ENCODE results near the gene CDKL2. TPM values are rescaled to one million over a fixed set of nuclear protein-coding genes. Genes with fewer than 3 reads are reported as not detected.

Gene CDKL2
- total and polyA plus RNA-seq, 9 of the 15 experiments (the other 6 are each of a cell fraction or from before 2014, with no cell fraction given) = 0.01 to 0.16 TPM; not detected in 7

DNA sequence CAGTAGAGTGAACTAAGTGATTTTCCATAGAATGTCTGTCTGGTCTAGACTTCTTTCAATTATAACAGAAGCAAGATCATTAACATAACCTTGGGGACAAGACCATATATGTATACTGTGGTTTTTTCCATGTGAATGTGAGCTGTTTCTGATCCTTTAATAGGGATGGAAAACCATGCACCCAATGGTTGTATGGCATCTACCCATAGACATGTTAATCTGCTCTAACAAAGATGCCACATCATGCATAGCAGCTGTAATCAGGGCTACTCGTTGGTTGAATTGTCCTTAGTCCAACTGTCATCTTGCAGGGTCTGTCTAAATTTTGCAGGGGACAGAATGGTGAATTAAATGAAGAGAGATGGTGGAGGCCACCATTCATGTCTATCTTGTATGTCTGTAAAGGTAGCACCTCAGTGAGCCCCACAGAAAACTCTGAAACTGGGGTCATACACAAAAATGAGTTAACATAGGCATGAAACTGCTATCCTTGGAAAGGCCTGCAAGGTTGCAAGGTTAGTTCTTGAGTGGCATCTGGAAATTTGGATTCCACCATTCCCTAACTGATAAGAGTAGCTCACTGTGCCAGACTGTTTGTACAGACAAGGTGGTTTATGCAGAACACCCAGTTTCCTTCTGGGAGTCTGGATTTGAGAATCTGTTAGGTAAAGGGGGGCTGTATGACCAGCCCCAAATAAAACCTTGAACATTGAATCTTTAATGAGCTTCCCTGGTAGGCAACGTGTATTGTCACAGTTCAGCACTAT is 99.6 kb downstream of the CDKL2 start:
- BruUV-seq (replicated peaks) = no TSS peak
- POLR2A ChIA-PET = interaction anchor here (0.7 to 0.8 kb wide), 2 partner anchors 15 to 564 kb away, joined by 3 read pairs; no protein-coding TSS in a partner anchor
- CTCF ChIA-PET (ENCODE audit: low intra/inter-chr PET ratio) = no interaction called here
- no peak overlapping the region for H3K4me2 ChIP-seq (ENCODE audit: insufficient read depth, low read length)
- H4K20me1 ChIP-seq (replicated peaks; ENCODE audit: control insufficient read depth, insufficient read depth, low read length) = no peaks in the 10 kb centered on the region
- H3K27ac ChIP-seq (ENCODE audit: extremely low read depth, low read depth, low read length) = no peak overlapping the region
- peaks cover 53% of the 10 kb centered on the region for H3K36me3 ChIP-seq (ENCODE audit: control insufficient read depth, insufficient read depth, low read length)
- ATAC-seq = no peak
- no peaks in the 10 kb centered on the region for H3K27me3 ChIP-seq (ENCODE audit: control insufficient read depth in 2 of 2, insufficient read depth in 2 of 2, low read length in 2 of 2)
- FAIRE-seq = no peak
- H3K4me1 ChIP-seq (replicated peaks in 1 of 2; ENCODE audit: control insufficient read depth in 2 of 2, insufficient read depth in 2 of 2, low read length in 2 of 2) = no peaks in the 10 kb centered on the region
- no peaks in the 10 kb centered on the region for H3K79me2 ChIP-seq (ENCODE audit: control insufficient read depth, insufficient read depth, low read length)
- 70% methylated on average over 2 of the region's 2 CpGs for WGBS (ENCODE audit: insufficient coverage, low coverage, missing lambda C conversion rate)
- no peak overlapping the region for H3K4me3 ChIP-seq
- H3K9ac ChIP-seq (ENCODE audit: insufficient read depth in 1 of 2, low read depth in 2 of 2, low read length in 2 of 2) = no peak overlapping the region
- no peak overlapping the region for H2AFZ ChIP-seq (ENCODE audit: low read depth, low read length)
- no peak for DNase-seq (ENCODE audit: extremely low read depth in 1 of 4, low spot score in 3 of 4)
- H3K9me1 ChIP-seq (ENCODE audit: control insufficient read depth, insufficient read depth, low read length) = no peaks in the 10 kb centered on the region
- in situ Hi-C loops (cut with MboI) = no loop called here
- intact Hi-C loops (cut with micrococcal nuclease) = no loop called here
- peaks cover 5% of the 10 kb centered on the region for H3K9me3 ChIP-seq (replicated peaks; ENCODE audit: control insufficient read depth, insufficient read depth, low read depth, low read length)
- TF ChIP-seq NFE2 (IDR thresholded peaks at IDR 0.05; ENCODE audit: low read depth) = no peak
- TF ChIP-seq EHMT2 (IDR thresholded peaks at IDR 0.05) = no peak
- no peak for TF ChIP-seq PRPF4 (IDR thresholded peaks at IDR 0.05; ENCODE audit: insufficient read depth, low read depth, low read length, poor library complexity, severe bottlenecking)
- TF ChIP-seq ZFX (CRISPR knock-in tag; IDR thresholded peaks at IDR 0.05) = no peak
- TF ChIP-seq KDM4B (IDR thresholded peaks at IDR 0.05; ENCODE audit: borderline replicate concordance in 2 of 2, low read depth in 1 of 2) = no peak
- no peak for TF ChIP-seq TGIF2 (CRISPR knock-in tag; IDR thresholded peaks at IDR 0.05)
- no peak for TF ChIP-seq FOXA1 (IDR thresholded peaks at IDR 0.05; ENCODE audit: borderline replicate concordance)
- no peak for TF ChIP-seq GABPA (tag; conservative IDR thresholded peaks at IDR 0.05; ENCODE audit: low read depth)
- TF ChIP-seq, protein P1, sequence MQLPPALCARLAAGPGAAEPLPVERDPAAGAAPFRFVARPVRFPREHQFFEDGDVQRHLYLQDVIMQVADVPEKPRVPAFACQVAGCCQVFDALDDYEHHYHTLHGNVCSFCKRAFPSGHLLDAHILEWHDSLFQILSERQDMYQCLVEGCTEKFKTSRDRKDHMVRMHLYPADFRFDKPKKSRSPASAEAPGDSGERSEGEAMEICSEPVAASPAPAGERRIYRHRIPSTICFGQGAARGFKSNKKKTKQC (CRISPR knock-in tag; IDR thresholded peaks at IDR 0.05) = no peak
- no peak for TF ChIP-seq GTF2A2 (tag; IDR thresholded peaks at IDR 0.05)
- TF ChIP-seq, protein P2, sequence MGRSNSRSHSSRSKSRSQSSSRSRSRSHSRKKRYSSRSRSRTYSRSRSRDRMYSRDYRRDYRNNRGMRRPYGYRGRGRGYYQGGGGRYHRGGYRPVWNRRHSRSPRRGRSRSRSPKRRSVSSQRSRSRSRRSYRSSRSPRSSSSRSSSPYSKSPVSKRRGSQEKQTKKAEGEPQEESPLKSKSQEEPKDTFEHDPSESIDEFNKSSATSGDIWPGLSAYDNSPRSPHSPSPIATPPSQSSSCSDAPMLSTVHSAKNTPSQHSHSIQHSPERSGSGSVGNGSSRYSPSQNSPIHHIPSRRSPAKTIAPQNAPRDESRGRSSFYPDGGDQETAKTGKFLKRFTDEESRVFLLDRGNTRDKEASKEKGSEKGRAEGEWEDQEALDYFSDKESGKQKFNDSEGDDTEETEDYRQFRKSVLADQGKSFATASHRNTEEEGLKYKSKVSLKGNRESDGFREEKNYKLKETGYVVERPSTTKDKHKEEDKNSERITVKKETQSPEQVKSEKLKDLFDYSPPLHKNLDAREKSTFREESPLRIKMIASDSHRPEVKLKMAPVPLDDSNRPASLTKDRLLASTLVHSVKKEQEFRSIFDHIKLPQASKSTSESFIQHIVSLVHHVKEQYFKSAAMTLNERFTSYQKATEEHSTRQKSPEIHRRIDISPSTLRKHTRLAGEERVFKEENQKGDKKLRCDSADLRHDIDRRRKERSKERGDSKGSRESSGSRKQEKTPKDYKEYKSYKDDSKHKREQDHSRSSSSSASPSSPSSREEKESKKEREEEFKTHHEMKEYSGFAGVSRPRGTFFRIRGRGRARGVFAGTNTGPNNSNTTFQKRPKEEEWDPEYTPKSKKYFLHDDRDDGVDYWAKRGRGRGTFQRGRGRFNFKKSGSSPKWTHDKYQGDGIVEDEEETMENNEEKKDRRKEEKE (IDR thresholded peaks at IDR 0.05; ENCODE audit: borderline replicate concordance in 1 of 2, control insufficient read depth in 1 of 2, low read depth in 2 of 2, low read length in 1 of 2) = no peak
- TF ChIP-seq CTCF (IDR thresholded peaks at IDR 0.05 in 2 of 3, conservative IDR thresholded peaks at IDR 0.05 in 1 of 3; ENCODE audit: insufficient read depth in 2 of 3, low read depth in 1 of 3, low read length in 3 of 3) = no peak
- TF ChIP-seq SLC30A9 (CRISPR knock-in tag; IDR thresholded peaks at IDR 0.05) = no peak

All from K562 (cell line).